Stomach smooth muscle (tissue), 2 donors: ENCODE data around the gene DNAJB5.

Experiments
- H3K27ac ChIP-seq: one replicate; pipeline ENCODE4 v1.7.0; 2013; ENCODE audit warnings: mild to moderate bottlenecking, low read length, inconsistent platforms
- H3K27me3 ChIP-seq, 2 donors: one replicate each; pipeline ENCODE4 v1.7.0; 2013; ENCODE audit warnings: low read length in 2 of 2; ENCODE audit not compliant: insufficient read depth in 2 of 2, control insufficient read depth in 1 of 2
- H3K36me3 ChIP-seq, 2 donors: one replicate each; pipeline ENCODE4 v1.7.0; 2013; ENCODE audit warnings: low read length in 2 of 2; ENCODE audit not compliant: control insufficient read depth in 2 of 2, insufficient read depth in 2 of 2
- H3K4me1 ChIP-seq: one replicate; pipeline ENCODE4 v1.7.0; 2013; ENCODE audit warnings: low read length; ENCODE audit not compliant: control insufficient read depth, insufficient read depth
- H3K4me3 ChIP-seq, 2 donors: one replicate each; pipeline ENCODE4 v1.7.0; 2013; ENCODE audit warnings: low read length in 2 of 2
- H3K9ac ChIP-seq, 2 donors: one replicate each; pipeline ENCODE4 v1.7.0; 2013; ENCODE audit warnings: low read length in 2 of 2, mild to moderate bottlenecking in 1 of 2
- H3K9me3 ChIP-seq, 2 donors: one replicate each; pipeline ENCODE4 v1.7.0; 2013; ENCODE audit warnings: low read length in 2 of 2; ENCODE audit not compliant: control insufficient read depth in 2 of 2
- donor health status: healthy.
- donor health status: Pancreatic carcinoma.

Gene DNAJB5

GRCh38 chr9:34992376-34992951, 2.9 kb downstream of the DNAJB5 start:
- Histone ChIP-seq H3K27me3 (no peaks in the 10 kb centered on the region), H3K4me3 (peak overlapping the region; percentile 52 to 68), H3K9ac (peak overlapping the region; percentile 87 to 93), H3K4me1 (peaks cover 68% of the 10 kb centered on the region), H3K36me3 (peaks cover 13 to 23% of the 10 kb centered on the region in 2 donors), H3K27ac (peak overlapping the region; percentile 100), H3K9me3 (no peaks in the 10 kb centered on the region)

- Histone ChIP-seq H3K27ac (peak overlapping the region; percentile 100), H3K9ac (peak overlapping the region; percentile 87 to 93), H3K4me3 (peak overlapping the region; percentile 8 to 57), H3K9me3 (no peaks in the 10 kb centered on the region), H3K4me1 (peaks cover 75% of the 10 kb centered on the region), H3K36me3 (peaks cover 14 to 26% of the 10 kb centered on the region in 2 donors), H3K27me3 (no peaks in the 10 kb centered on the region)
Measured at GRCh38 chr9:34993502-34994259, 4.1 kb downstream of the DNAJB5 start.

- H3K27me3 ChIP-seq, result no peaks in the 10 kb centered on the region
- peak overlapping the region; percentile 100 for H3K27ac ChIP-seq
- H3K4me3 ChIP-seq, result peak overlapping the region; percentile 8 to 57
- H3K36me3 ChIP-seq, result peaks cover 14 to 26% of the 10 kb centered on the region in 2 donors
- H3K9ac ChIP-seq, result peak overlapping the region; percentile 87 to 93
- H3K9me3 ChIP-seq, result no peaks in the 10 kb centered on the region
- peaks cover 71% of the 10 kb centered on the region for H3K4me1 ChIP-seq
Measured at GRCh38 chr9:34994260-34994899, 4.8 kb downstream of the DNAJB5 start.

DNA sequence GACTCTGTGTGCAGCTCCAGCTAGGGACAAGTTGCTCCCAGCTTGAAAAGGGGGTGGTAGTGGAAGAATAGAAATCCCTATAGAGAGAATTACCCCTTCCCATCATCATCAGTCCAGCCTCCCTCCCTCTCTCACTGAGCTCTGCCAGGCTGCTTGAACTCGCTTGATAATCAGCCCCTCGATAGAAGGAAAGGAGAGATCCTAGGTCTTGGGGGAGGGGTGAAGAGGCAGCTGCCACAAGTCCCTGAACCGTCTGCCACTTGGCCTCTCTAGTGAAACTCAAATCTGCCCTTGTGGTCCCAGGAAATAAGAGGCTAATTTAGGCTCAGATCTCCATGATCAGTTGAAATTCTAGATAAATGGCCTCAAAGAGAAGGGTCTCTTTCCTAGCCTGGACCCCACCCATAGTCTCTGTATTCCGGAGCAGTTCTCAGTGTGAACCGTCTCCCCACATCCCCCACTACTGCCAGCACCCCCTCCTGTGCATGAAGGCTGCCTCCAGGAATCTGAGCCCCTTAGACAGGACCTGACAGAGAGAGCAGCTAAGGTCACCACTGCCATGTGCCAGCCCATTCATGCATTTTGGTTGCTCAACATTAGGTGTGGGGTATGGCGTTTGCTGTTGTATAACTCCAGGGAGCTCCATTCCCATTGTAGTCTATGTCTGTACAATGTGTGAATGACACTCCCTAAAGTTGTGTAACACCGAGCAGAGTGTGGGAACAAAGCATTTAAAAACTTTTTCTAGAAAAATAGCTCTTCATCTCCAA, 5.5 kb downstream of the DNAJB5 start:
- peak overlapping the region; percentile 26 to 57 for H3K4me3 ChIP-seq

GRCh38 chr9:34995670-34996060, 6.1 kb downstream of the DNAJB5 start:
- peaks cover 14 to 26% of the 10 kb centered on the region in 2 donors for H3K36me3 ChIP-seq
- peaks cover 70% of the 10 kb centered on the region for H3K4me1 ChIP-seq
- H3K9ac ChIP-seq, result peak overlapping the region; percentile 36 to 87
- peak overlapping the region in 1 of 2 donors; percentile 30 for H3K4me3 ChIP-seq
- no peaks in the 10 kb centered on the region for H3K9me3 ChIP-seq
- no peaks in the 10 kb centered on the region for H3K27me3 ChIP-seq
- peak overlapping the region; percentile 100 for H3K27ac ChIP-seq

More for the DNA sequence above, 5.5 kb downstream of the DNAJB5 start:
- Histone ChIP-seq H3K27ac (peak overlapping the region; percentile 100), H3K9ac (peak overlapping the region; percentile 87 to 93), H3K27me3 (no peaks in the 10 kb centered on the region), H3K4me1 (peaks cover 76% of the 10 kb centered on the region), H3K9me3 (no peaks in the 10 kb centered on the region), H3K36me3 (peaks cover 14 to 26% of the 10 kb centered on the region in 2 donors)

- Histone ChIP-seq H3K9me3 (no peaks in the 10 kb centered on the region), H3K9ac (peak overlapping the region in 1 of 2 donors; percentile 87), H3K27me3 (no peaks in the 10 kb centered on the region), H3K27ac (peak overlapping the region; percentile 100), H3K36me3 (peaks cover 14 to 26% of the 10 kb centered on the region in 2 donors), H3K4me3 (no peak overlapping the region), H3K4me1 (peaks cover 64% of the 10 kb centered on the region)
Measured at GRCh38 chr9:34996181-34996904, 6.8 kb downstream of the DNAJB5 start.

DNA sequence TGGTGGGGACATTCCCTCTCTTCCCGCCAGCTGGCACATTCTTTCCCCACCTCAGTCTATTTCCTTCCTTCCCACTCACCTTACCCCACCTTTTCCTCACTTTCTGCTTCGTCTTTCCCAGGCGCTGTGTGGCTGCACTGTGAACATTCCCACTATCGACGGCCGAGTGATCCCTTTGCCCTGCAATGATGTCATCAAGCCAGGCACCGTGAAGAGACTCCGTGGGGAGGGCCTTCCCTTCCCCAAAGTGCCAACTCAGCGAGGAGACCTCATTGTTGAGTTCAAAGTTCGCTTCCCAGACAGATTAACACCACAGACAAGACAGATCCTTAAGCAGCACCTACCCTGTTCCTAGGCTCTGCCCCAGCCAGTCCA, 7.3 kb downstream of the DNAJB5 start:
- Histone ChIP-seq H3K9ac (no peak overlapping the region), H3K36me3 (peaks cover 14 to 26% of the 10 kb centered on the region in 2 donors), H3K9me3 (no peaks in the 10 kb centered on the region), H3K27ac (peak overlapping the region; percentile 53), H3K4me3 (no peak overlapping the region), H3K4me1 (peaks cover 59% of the 10 kb centered on the region), H3K27me3 (no peaks in the 10 kb centered on the region)

- no peak overlapping the region for H3K4me3 ChIP-seq
- no peaks in the 10 kb centered on the region for H3K27me3 ChIP-seq
- peaks cover 14 to 26% of the 10 kb centered on the region in 2 donors for H3K36me3 ChIP-seq
- H3K27ac ChIP-seq, result peak overlapping the region; percentile 53
- H3K4me1 ChIP-seq, result peaks cover 57% of the 10 kb centered on the region
- peak overlapping the region; percentile 7 to 29 for H3K9ac ChIP-seq
- no peaks in the 10 kb centered on the region for H3K9me3 ChIP-seq
Measured at GRCh38 chr9:34997379-34997781, 7.8 kb downstream of the DNAJB5 start.

GRCh38 chr9:34998266-34998665, 8.7 kb downstream of the DNAJB5 start:
- Histone ChIP-seq H3K36me3 (peaks cover 14 to 26% of the 10 kb centered on the region in 2 donors), H3K4me1 (peaks cover 48% of the 10 kb centered on the region), H3K9me3 (no peaks in the 10 kb centered on the region), H3K4me3 (no peak overlapping the region), H3K9ac (no peak overlapping the region), H3K27ac (peak overlapping the region; percentile 53), H3K27me3 (no peaks in the 10 kb centered on the region)

- Histone ChIP-seq H3K9ac (peak overlapping the region in 1 of 2 donors; percentile 21), H3K4me1 (peaks cover 35% of the 10 kb centered on the region), H3K4me3 (no peak overlapping the region), H3K9me3 (no peaks in the 10 kb centered on the region), H3K27me3 (no peaks in the 10 kb centered on the region), H3K36me3 (peaks cover 14 to 26% of the 10 kb centered on the region in 2 donors), H3K27ac (no peak overlapping the region)
Measured at GRCh38 chr9:34999576-34999975, 10.0 kb downstream of the DNAJB5 start.
